Ovary (tissue), 9 donors: ENCODE results near the gene DCLK3. TPM values are rescaled to one million over a fixed set of nuclear protein-coding genes. Genes with fewer than 3 reads are reported as not detected.

Source experiments
- DNase-seq, 5 donors: peaks; one replicate each; pipeline ENCODE4 v3.0.0-alpha.2; 2019 to 2020
- H3K27ac ChIP-seq, 2 donors: fragments of 200-600 bp; one replicate each; pipeline versions ENCODE4 v1.5.1 to v1.8.0; 2019 to 2022
- H3K27me3 ChIP-seq: fragments of 200-600 bp; one replicate; pipeline ENCODE4 v1.8.0; 2022
- H3K36me3 ChIP-seq: fragments of 200-600 bp; sonication (generic); one replicate; pipeline ENCODE4 v1.5.1; 2019
- H3K4me1 ChIP-seq: one replicate; pipeline ENCODE4 v1.8.1; 2013; ENCODE audit warnings: mild to moderate bottlenecking, moderate library complexity; ENCODE audit not compliant: insufficient read depth
- H3K4me3 ChIP-seq: fragments of 200-600 bp; sonication (generic); one replicate; pipeline ENCODE4 v1.5.1; 2017
- H3K9me3 ChIP-seq, 2 donors: fragments of 200-600 bp in 1 of 2; sonication (generic) in 1 of 2; one replicate each; pipeline versions ENCODE4 v1.5.1 to v1.8.1; 2013 to 2019; ENCODE audit warnings: mild to moderate bottlenecking in 1 of 2, moderate library complexity in 1 of 2
- CTCF ChIP-seq, 3 donors: fragments of 450-650 bp in 2 of 3; fragments of 200-600 bp in 1 of 3; IDR thresholded peaks; one replicate each; pipeline versions ENCODE4 v1.5.1 to v1.8.0; 2016 to 2022; ENCODE audit warnings: antibody characterized with exemption in 3 of 3, mild to moderate bottlenecking in 1 of 3
- EP300 ChIP-seq: sonication (generic); formaldehyde crosslinking; IDR thresholded peaks from one replicate; pipeline ENCODE4 v1.6.1; 2017; ENCODE audit warnings: antibody characterized with exemption
- POLR2A ChIP-seq: fragments of 450-650 bp; IDR thresholded peaks from one replicate; pipeline ENCODE4 v1.6.1; 2017; ENCODE audit warnings: antibody characterized with exemption, mild to moderate bottlenecking, moderate library complexity
- WGBS, 3 donors: extraction: QIAGEN DNeasy Blood & Tissue Kit in 1 of 3; methylation state at CpG; one replicate each; pipeline versions ENCODE4 v1.1.5 to v1.1.7; 2013 to 2017; 5-methylcytosine and 5-hydroxymethylcytosine counted together
- intact Hi-C, 4 donors: fragments of 100-400 bp; cut with DNase I; formaldehyde crosslinking; loops; one replicate each; pipeline versions ENCODE4 v1.11.0 to v1.15.1; 2022 to 2023
- polyA plus RNA-seq, 2 donors: library from polyadenylated mRNA; stranded (reverse); fragments of 200-250 nt in 1 of 2; fragments of 350-450 nt in 1 of 2; fragmentation: Illumina TruSeq in 1 of 2; extraction: RNeasy Lipid Tissue Mini Kit (QIAGEN cat#74804) in 1 of 2; gene quantifications; one replicate each; pipeline ENCODE4 v1.2.3, GENCODE V29; 2013 to 2014
- total RNA-seq, 7 donors: library from RNA; depleted of rRNA in 2 of 7; stranded (reverse); fragments of >200 nt in 2 of 7; fragmentation: NEBNext Ultra II Directional in 3 of 7; extraction: Animal tissue kit (Norgen Biotek cat#: 25700) in 3 of 7; gene quantifications; one replicate each; pipeline versions ENCODE4 v1.1.0 to v1.2.4, GENCODE V29; 2016 to 2023
- donor health status: DM: no; HTN: no; CAD: no; lungs with moderate emphysema.
- donor health status: DM: no; HTN: no; CAD: no.
- donor health status: Bipolar disorder and iron deficiency.
- donor health status: DM: yes; HTN: yes; CAD: no.
- donor health status: DM: no; HTN: no; CAD: no.
- donor health status: DM: yes; HTN: yes; CAD: no.

Gene DCLK3
- total and polyA plus RNA-seq, 9 donors, result under 0.01 to 0.12 (median 0.05) TPM; not detected in 4

DNA sequence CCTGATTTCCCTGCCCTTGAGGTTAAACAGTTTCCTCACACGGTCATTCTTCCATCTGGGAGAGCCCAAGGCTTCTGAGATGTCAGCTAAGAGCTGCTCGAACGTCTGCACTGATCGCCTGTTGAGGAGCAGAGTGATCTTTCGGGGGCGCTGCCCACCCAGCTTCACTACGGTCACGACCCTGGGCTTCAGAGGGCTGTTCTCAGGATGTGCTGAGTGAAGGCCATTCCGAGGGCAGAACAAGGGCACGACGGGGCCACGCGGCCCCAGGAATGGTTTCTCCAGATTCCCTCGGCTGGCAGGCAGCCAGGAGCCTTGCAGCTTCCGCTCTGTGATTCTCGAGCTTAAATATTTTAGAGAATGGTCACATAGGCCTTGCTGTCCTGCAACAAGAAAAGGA is 25.7 kb downstream of the DCLK3 start:
- DNase-seq, result no peak
- intact Hi-C loops, result loop anchor here in 3 of 4 donors (5.0 to 10.0 kb wide), 4 partner anchors 126 to 486 kb away; no protein-coding TSS in a partner anchor
- Histone ChIP-seq H3K9me3 (no peaks in the 10 kb centered on the region), H3K27me3 (no peaks in the 10 kb centered on the region), H3K4me3 (no peak overlapping the region), H3K36me3 (no peaks in the 10 kb centered on the region), H3K27ac (no peak overlapping the region), H3K4me1 (no peaks in the 10 kb centered on the region)
- WGBS, 3 donors, result 42 to 77% (median 52%) methylated on average over 16 of the region's 16 CpGs
- no peak for TF ChIP-seq CTCF (IDR thresholded peaks at IDR 0.05)
- TF ChIP-seq POLR2A, result no peak
- no peak for TF ChIP-seq EP300

- Histone ChIP-seq H3K4me1 (no peaks in the 10 kb centered on the region), H3K36me3 (no peaks in the 10 kb centered on the region), H3K9me3 (no peaks in the 10 kb centered on the region), H3K27ac (no peak overlapping the region), H3K4me3 (no peak overlapping the region), H3K27me3 (no peaks in the 10 kb centered on the region)
- no peak for DNase-seq
- WGBS, 3 donors, result 70 to 89% (median 82%) methylated on average over 1 of the region's 1 CpG
- TF ChIP-seq EP300 (no peak), CTCF (IDR thresholded peaks at IDR 0.05) (no peak), POLR2A (no peak)
- intact Hi-C loops, result loop anchor here in 3 of 4 donors (5.0 to 10.0 kb wide), 4 partner anchors 128 to 488 kb away; no protein-coding TSS in a partner anchor
Measured at GRCh38 chr3:36736301-36736700, 28.1 kb downstream of the DCLK3 start.

DNA sequence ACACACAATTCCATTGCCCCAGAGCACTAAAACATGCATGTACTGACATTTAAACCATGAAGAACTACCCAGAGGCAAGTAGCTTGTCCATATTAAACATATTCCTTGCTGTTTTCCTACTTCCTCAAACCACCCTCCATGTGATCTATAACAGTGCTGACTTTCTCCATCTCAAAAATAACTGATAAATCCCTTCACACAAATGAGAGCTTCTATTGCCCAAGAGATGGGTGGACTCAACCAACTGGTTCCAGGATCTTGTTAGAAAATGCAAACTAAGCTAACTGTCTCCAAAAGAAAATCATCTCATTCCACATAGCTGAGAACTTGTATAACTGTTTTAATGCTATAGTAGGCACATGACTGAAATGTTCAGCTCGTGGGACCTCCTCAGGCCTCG is 29.6 kb downstream of the DCLK3 start:
- 81 to 85% (median 82%) methylated on average over 2 of the region's 2 CpGs for WGBS, 3 donors
- no peaks in the 10 kb centered on the region for H3K4me1 ChIP-seq
- no peaks in the 10 kb centered on the region for H3K36me3 ChIP-seq
- no peaks in the 10 kb centered on the region for H3K9me3 ChIP-seq
- no peak for DNase-seq
- no peak overlapping the region for H3K4me3 ChIP-seq
- H3K27ac ChIP-seq, result no peak overlapping the region
- intact Hi-C loops, result loop anchor here in 3 of 4 donors (5.0 to 10.0 kb wide), 4 partner anchors 130 to 490 kb away; no protein-coding TSS in a partner anchor
- no peaks in the 10 kb centered on the region for H3K27me3 ChIP-seq
- TF ChIP-seq CTCF (IDR thresholded peaks at IDR 0.05) (no peak), EP300 (no peak), POLR2A (no peak)

- TF ChIP-seq POLR2A, result no peak
- TF ChIP-seq EP300, result no peak
- TF ChIP-seq CTCF (IDR thresholded peaks at IDR 0.05), result no peak
- H3K4me1 ChIP-seq, result no peaks in the 10 kb centered on the region
- H3K4me3 ChIP-seq, result no peak overlapping the region
- no peaks in the 10 kb centered on the region for H3K9me3 ChIP-seq
- H3K27me3 ChIP-seq, result no peaks in the 10 kb centered on the region
- 77 to 88% (median 85%) methylated on average over 1 of the region's 1 CpG for WGBS, 3 donors
- no peak for DNase-seq
- intact Hi-C loops, result loop anchor here in 2 of 4 donors (10.0 kb wide), 3 partner anchors 131 to 491 kb away; no protein-coding TSS in a partner anchor
- no peaks in the 10 kb centered on the region for H3K36me3 ChIP-seq
- H3K27ac ChIP-seq, result no peak overlapping the region
Measured at GRCh38 chr3:36733723-36734122, 30.6 kb downstream of the DCLK3 start.
